Suppressor macrophage treated with lipopolysaccharide for 4 hours (primary cell): ENCODE data around the gene STPG3.

Experiments
- DNase-seq: peaks from one replicate; pipeline ENCODE4 v3.0.0-alpha.2; 2020

STPG3 gene

DNA sequence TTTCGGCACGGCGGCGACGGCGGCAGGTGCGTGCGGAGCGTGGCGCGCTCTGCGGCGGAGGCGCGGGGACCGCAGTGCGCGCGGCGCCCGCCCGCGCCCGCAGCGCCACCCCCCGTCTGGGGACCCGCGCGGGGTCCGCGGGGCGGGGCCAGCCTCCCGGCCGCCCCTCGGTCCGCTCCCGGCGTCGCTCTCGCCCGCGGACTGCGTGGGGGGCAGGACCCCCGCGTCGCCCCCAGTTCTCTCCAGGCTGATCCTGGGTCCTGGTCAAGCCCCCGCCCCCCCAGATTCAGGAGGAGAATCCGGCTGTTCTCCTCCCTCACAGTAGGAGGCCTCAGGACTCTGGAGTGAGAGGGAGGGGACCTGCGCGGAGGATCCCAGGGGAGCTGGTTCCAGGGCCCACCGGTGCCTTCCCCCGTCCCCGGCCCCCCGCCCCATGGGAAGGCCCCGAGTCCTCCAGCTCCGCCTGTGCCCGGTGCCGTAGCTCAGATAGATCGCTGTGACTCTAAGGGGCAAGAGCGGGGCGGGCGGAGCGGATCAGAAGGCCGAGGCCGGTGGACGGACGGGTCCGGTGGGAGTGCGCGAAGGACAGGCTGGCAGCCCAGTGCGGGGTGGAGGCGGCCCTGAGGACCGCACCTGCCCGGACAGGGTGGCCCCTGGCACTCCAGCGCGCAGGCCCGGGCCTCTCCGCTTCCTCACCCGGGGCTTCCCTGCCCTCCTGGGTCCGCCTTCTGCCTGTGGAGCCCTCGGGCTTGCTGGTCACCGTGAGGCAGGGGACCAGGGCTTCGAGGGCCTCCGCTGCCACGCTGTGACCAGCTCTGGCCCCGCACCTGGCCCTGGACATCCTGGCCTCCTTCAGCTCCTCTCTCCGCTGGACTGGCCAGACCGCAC is 28.7 kb upstream of the STPG3 start, which contains the start of gene RNF208:
TSS of gene RNF208 (minus strand) at position 51 of the 888 bp plus-strand sequence. CDS start 1,028 bp downstream, outside the sequence.
- no peak for DNase-seq

DNA sequence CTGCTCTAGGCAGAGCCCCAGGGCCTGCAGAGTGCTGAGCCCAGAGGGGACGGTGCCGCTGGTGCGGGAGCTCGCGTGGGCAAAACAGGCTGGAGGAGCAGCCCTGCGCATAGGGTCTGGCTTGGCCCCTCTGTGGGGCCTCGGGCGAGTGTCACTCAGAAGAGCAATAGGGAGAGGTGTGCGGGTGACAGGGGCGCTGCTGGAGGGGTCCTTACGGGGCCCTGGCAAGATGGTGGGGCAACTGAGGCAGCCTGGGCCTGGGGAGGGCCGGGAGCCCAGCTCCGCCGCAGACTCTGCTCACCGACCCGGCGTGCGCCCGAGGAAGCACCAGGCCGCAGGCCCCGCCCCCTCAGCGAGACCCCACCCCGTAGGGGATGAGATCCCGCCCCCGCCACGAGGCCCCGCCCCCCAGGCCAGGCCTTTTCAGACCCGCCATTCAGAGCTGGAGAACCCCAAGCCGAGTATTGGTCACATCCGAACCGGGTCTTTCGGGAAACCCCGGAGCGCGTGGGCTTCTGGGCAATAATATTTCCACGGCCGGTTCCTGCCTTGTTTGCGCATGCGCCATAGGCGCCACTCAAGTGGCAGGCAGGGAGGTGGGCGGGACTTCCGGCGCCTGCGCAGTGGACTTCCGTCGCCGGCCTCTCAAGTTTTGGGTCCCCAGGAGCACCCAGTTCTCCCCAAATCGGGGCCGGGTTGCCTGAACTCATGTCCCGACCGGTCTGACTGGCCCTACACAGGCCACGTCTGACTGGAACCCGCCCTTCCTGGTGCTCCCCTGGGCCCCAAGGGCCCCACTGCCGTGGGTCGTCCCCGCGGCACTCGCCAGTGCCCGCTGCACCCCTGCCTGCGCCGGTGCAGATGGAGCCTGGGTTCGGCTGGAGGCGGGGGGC is 27.8 kb upstream of the STPG3 start:
- peak; percentile 100 for DNase-seq

DNA sequence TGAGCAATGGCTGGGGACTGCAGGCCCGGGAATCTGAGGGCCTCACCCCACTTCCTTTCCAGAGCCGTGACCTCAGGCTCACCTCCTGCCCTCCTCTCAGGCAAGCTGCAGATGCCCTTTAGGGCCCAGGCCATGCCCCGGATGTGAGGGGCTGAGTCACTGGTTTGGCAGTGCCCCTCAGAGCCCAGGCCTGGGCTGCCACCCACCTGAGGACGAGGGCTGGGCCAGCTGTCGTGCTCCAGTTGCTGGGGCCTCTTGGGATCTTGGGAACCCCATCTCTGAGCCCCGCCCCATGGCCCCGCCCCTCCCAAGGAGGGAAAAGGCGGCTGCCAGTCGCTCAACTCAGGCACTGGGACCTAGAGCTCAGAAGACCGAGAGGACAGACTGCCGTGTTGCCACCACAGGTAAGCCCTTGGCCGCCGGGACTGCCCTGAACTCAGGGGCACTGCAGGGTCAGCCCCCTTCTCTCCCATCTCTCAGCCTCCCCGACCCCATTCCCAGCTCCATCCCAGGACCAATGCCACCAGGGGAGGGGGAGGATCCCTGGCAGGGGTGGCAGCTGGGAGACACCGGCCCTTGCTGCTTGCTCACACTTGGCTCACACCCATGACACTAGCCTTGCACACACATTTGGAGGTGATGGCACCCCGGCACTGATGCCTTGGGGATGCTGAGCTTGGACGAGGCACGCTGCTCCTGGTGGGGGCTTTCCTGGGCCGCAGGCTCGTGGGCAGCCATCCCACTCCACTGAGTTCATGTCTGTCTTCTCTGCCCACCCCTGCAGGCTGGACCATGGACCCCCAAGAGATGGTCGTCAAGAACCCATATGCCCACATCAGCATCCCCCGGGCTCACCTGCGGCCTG is 26.0 kb upstream of the STPG3 start, which contains the start of gene CYSRT1:
TSS of gene CYSRT1 (plus strand) at position 345 of the 865 bp plus-strand sequence. CDS start at position 793, 448 bp downstream.
- DNase-seq, result no peak

DNA sequence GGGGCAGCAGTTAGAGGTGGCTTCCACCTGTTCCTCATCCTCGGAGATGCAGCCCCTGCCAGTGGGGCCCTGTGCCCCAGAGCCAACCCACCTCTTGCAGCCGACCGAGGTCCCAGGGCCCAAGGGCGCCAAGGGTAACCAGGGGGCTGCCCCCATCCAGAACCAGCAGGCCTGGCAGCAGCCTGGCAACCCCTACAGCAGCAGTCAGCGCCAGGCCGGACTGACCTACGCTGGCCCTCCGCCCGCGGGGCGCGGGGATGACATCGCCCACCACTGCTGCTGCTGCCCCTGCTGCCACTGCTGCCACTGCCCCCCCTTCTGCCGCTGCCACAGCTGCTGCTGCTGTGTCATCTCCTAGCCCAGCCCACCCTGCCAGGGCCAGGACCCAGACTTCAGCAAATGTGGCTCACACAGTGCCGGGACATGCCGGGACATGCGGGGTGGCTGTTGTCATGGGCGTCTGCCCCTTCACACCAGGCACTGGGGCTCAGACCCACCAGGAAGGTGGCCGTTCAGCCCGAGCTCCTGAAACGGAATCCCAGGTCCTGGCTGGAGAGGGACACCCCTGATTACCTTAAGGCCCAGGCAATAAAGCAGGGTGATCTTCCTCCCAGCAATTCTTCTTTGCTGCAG is 25.3 kb upstream of the STPG3 start:
- no peak for DNase-seq

DNA sequence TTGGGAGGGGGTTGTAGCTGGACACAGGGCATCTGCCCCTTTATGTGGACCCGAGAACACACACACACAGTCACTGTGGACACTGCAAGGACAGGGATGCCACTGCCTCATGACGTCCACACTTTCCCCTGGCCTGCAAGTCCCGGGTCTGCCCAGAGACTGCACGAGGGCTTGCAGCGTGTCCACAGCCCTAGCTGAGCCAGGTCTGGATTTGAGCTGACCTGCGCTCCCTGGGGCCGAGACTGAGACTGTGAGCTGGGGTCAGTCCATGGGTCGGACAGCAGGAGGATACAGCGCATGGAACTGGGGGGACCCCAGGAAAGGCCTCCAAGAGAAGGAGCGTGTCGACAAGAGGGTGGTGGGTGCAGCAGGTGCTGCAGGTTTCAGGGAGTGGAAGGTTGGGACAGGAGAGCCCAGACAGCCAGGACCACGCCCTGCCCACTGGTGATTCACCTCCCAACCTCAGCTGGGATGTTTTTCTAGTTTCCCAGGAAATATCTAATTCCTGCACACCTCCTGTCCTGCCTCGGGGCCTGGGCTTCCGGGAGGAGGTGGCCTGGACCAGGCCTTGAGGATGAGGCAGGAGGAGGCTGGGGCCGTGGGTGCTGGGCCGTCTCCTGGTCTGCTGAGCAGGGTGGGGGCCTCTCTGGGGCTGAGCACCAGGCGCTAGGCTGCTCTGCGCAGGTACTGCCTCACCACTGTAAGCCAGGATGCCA is 24.6 kb upstream of the STPG3 start:
- DNase-seq, result no peak

DNA sequence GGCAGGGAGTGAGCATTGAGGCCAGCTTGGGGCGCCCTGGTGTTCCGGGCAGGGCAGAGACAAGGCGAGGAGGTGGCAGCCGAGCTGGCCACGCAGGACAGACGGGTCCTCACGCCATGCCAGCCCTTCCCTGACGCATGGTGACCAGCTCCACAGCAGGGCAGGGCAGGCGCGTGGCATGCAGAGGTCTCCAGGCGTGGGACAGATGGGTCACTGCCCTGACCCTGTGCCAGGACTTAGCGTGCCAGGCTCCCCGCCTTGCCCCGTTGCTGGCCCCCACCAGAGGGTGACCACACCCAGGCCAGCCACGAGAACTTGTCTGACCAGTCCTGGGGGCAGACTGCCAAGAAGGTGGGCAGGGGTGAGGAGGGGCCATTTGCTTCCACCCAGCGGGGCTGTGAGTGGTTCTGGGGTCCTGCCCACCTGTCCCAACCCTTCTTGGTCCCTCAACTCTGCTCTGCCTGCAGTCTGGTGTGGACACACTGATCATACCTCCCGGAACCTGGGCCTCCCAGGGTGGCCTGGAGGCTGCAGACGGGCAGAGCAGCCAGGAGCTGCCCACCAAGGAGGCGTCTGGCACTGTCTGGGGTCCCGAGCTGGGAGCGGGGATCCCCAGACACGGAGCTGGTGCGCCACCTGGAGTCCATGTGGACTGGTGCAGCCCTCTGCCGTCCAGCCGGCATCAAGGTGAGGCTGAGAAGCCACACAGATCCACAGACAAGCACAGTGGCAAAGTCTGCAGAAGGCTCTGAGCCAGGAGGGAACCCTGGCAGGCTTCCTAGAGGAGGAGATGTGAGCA is 23.8 kb upstream of the STPG3 start, which contains the start of gene RNF224:
TSS of gene RNF224 (plus strand) at position 449 of the 799 bp plus-strand sequence. CDS start 834 bp downstream, outside the sequence.
- DNase-seq, result peak; percentile 75

DNA sequence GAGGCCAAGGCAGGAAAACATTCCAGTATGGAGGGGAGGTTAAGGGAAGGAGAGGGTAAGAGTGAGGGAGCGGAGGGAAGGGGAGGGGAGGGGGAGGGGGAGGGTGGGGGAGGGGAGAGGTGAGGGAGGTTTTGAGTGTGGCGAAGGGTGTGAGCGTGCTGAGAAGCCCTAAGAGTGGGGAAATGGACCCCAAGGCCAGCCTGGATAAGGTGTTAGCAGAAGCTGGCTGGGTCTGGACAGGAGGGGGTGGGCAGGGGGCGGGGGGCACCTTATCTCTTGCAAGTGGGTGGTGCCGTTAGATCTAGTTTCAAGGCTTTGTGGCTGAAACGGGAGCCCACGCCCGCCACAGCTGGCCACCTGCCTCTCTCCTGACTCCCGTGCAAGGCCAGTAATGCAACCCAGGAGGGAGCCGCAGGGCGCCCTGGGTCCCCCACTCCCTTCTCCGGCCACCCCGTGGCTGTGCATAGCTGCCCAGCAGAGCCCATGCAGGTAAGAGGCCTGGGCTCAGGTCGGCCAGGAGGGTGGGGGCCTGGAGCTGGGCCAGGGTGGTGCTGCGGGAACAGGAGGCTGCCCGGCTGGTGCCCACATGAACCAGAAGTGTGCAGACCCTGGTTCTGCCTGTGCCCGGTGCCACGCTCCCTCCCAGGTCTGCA is 23.1 kb upstream of the STPG3 start:
- DNase-seq, result no peak

DNA sequence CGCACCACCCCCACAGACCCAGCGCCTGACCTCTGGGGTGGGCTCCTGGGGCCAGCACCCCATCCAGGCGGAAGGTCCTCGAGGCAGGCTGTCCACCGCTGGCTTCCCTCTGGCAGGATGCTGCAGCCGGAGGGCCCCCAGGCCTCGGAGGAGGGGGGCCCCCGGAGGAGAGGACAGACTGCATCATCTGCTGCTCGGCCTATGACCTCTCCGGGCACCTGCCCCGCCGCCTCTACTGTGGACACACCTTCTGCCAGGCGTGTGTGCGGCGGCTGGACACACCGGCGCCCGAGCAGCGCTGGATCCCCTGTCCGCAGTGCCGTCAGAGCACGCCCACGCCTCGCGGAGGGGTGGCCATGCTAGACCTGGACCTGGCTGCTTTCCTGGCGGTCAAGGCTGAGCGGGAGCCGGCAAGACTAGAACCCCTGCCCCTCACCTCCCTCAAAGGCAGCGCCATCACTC is 22.5 kb upstream of the STPG3 start:
- DNase-seq, result no peak

DNA sequence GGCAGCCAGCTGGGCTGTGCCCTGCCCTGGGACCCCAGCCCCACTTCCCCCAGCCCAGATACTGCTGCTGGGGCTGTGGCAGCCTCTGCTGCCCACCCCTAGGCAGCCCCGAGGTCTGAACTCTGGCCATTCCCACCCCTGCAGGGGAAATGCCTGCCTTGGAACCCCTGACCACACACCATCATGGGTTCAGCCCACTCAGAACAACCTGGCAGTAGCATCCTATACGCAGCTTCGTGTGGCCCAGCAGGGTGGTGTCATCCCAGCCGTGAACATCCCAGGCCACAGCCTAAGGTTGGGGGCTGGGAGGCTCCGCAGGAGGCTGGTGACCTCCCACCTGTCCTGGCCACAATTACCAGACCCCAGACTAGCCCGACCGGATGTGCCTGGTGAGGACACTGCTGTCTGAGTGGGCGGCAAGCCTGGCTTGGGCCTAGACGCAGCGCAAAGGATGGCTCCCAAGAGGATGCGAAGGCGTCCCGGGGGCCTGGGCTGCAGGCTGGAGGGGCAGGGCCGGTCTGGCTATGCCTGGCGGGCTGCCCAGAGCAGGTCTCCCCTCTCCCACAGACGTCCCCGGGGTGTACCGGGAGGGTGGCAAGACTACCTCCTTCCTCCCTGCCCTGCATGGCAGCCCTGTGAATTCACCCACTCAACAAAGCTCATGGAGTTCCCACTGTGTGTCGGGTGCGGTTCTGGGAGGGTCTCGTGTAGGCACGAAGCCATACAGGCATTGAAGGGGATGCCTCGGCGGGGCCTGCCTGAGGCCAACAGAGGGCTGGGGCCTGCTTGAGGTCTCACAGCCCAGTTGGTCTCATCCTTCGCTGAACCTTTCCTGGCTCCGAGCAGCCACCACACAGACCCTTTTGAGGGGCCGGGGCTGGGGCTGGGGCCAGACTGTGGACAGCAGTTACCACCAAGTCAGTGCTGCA is 21.9 kb upstream of the STPG3 start:
- no peak for DNase-seq

DNA sequence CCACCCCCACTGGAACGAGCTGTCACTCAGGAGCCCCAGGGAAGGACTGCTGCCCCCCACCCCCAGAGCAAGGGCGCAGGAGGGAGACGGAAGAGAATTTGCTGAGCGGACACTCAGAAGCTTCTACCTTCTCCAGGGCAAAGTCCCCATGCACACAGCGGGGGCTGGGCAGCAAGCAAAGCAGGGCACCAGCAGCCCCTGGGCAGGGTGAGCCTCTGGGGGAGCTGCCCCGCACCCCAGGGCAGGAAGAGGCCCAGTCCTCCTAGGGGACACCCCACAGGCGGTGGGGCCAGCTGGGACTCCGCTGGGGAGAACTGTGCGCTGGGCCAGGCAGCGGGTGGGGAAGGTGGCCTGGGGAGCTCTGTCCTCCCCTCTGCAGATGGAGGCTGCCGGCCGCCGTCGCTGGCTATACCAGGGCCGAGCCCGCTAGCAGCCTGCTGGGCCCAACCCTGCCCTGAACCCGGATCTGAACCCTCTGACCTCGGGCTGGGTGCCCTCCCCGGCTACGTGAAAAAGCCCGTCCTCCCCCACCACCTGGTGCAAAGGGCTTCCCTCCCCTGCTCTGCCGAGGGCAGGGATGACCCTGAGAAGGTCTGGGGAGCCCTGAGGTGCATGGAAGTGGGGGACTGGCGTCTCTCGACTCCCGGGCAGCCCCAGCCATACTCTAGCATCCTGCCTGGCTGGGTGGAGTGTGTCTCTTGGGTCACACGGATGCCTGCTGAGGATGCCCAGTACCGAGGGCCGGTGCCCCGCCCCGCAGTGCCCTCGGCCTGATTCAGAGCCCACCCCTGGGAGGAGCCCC is 21.0 kb upstream of the STPG3 start:
- DNase-seq, result no peak

DNA sequence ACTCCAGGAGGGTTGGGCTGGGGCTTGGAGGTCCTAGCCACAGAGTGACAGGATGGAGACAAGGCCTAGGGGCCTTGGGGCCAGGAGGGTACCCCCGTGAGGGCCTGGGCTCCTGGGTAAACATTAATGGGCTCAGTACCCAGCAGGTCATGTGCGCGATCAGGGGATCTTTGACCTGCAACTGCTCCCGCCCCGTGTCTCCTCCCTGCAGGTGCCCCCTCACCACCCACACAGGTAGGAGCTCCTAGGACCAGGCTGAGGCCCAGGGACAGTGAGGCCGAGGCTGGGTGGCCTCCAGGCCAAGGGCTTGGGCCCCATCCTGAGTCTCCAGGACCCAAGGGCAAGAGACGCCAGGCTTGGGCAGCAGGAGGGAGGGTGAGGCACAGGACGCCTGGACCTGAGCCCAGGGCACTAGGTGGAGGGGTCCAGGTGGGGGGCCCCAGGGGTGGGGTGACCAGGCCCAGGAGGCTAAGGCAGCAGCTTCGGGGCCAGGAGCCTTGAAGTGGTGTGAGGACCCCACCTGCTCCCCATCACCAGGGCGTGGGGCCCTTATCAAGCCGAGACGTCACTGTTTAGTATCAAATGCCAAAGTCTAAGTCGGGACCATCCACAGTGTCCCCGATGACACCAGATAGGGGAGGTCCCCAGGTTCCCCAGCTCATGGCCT is 20.2 kb upstream of the STPG3 start, which contains the start of gene SLC34A3:
TSS of gene SLC34A3 (plus strand) at position 197 of the 667 bp plus-strand sequence. CDS start 802 bp downstream, outside the sequence.
- no peak for DNase-seq

DNA sequence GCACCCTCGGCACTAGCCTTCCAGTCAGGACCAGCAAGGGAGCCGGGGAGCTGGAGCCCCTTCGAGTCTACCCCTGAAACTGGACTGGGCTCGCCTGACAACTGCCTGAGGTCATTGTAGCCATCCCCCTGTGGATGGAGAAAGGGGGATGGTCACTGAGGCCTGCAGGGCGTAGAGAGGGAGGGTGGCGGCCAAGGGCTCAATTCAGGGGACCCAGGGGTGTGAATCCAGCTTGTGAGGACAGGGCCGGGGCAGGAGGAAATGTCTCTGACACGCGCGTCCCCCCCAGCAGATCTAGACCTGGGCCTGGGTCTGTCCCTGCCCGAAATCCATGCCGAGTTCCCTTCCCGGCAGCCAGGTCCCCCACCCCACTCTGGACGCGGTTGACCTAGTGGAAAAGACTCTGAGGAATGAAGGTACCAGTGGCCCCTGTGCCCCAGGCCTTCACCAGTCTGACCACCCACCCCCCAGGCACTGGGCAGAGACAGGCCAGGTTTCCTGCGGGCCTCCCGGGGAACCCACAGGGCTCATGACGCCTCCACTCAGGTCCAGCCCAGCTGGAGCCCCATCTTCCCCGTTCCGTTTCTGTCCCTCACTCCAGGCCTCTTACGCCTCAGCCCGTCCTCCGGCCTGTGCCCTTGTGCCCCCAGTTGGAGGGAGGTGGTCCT is 19.6 kb upstream of the STPG3 start:
- no peak for DNase-seq

DNA sequence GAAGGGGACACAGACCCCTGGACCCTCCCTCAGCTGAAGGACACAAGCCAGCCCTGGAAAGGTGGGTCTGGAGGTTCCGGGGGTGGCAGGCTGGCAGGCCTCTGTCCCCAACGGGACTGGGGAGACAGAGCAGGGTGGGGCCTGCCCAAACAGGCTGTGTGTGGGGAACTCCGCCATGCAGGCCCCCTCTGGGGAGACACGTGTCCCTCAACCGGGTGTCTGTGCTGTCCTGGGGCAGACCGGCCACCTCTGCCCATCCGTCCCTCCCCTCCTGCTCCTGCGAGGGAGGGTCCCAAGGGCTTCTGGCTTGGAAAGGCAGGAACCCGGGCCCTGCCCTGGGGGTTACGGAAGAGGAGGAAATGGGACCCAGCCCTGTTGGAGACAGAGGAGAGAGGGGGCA is 19.0 kb upstream of the STPG3 start:
- DNase-seq, result no peak

DNA sequence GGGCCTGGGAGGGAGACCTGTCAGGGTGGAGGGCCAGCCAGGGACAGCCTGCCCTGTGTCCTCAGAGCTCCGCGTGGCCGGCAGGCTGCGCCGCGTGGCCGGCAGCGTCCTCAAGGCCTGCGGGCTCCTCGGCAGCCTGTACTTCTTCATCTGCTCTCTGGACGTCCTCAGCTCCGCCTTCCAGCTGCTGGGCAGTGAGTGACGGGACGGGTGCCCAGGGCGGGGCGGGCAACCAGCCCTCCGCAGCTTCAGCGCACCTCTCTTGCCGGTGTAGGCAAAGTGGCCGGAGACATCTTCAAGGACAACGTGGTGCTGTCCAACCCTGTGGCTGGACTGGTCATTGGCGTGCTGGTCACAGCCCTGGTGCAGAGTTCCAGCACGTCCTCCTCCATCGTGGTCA is 18.6 kb upstream of the STPG3 start:
- DNase-seq, result no peak

DNA sequence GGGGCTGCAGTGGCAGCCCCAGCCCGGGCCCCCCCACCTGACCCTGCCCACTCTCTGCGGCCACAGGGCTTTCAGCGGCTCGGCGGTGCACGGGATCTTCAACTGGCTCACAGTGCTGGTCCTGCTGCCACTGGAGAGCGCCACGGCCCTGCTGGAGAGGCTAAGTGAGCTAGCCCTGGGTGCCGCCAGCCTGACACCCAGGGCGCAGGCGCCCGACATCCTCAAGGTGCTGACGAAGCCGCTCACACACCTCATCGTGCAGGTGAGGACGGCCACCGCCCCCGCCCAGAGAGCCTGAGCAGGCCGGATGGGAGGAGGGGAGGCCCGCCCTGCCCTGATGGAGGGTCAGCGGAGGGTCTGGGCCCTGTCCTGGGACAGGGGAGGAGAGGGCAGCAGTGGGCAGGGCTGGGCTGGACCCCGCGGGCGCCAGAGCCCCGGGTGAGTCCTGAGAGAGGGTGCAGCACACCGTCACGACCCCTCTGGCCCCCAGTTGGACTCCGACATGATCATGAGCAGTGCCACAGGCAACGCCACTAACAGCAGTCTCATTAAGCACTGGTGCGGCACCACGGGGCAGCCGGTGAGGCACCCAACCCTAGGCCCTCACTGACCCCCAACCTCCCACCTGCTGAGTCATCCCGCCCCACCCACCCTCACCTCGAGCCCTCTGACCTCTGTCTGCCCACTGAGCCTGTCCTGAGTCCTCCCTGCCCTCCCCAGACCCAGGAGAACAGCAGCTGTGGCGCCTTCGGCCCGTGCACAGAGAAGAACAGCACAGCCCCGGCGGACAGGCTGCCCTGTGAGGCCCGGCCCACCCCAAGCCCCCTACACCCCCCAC is 17.7 kb upstream of the STPG3 start:
- no peak for DNase-seq
